ENCODE measurements around the gene SHKBP1.

SHKBP1 gene

GRCh38 chr19:40576585-40577451 is at the start of gene SHKBP1:
Gene SHKBP1 (plus strand): TSS chr19:40576873. CDS start chr19:40576900, 27 bp downstream.
- Histone ChIP-seq H3K27me3 (ENCODE audit: insufficient read depth, low read length) (no peaks in the 10 kb centered on the region), H3K36me3 (ENCODE audit: insufficient read depth, low read depth, low read length) (peaks cover 20% of the 10 kb centered on the region), H3K9ac (ENCODE audit: low read depth, low read length) (peak within 1 kb of the TSS; percentile 57; the same call in 1 of the 2 replicates), H3K4me1 (ENCODE audit: insufficient read depth, low read length) (no peaks in the 10 kb centered on the region; the same call in 1 of the 2 replicates), H3K9me3 (ENCODE audit: insufficient read depth, low read depth, low read length) (no peaks in the 10 kb centered on the region), H3K27ac (ENCODE audit: low read length) (peak within 1 kb of the TSS; percentile 4), H3K4me3 (ENCODE audit: low read length) (peak within 1 kb of the TSS; percentile 77)

GRCh38 chr19:40528078-40528477 is 48.6 kb upstream of the SHKBP1 start:
- no peak overlapping the region for H3K9ac ChIP-seq (ENCODE audit: low read depth, low read length)

GRCh38 chr19:40528533-40529092 is 48.1 kb upstream of the SHKBP1 start:
- Histone ChIP-seq H3K9me3 (ENCODE audit: insufficient read depth, low read depth, low read length) (no peaks in the 10 kb centered on the region), H3K27me3 (ENCODE audit: insufficient read depth, low read length) (peaks cover 26% of the 10 kb centered on the region), H3K36me3 (ENCODE audit: insufficient read depth, low read depth, low read length) (no peaks in the 10 kb centered on the region), H3K9ac (ENCODE audit: low read depth, low read length) (peak overlapping the region; percentile 29; the same call in 1 of the 2 replicates), H3K4me1 (ENCODE audit: insufficient read depth, low read length) (peaks cover 9% of the 10 kb centered on the region; the same call in 1 of the 2 replicates), H3K4me3 (ENCODE audit: low read length) (peak overlapping the region; percentile 54; the same call in 1 of the 2 replicates), H3K27ac (ENCODE audit: low read length) (no peak overlapping the region)

More at GRCh38 chr19:40528078-40528477, 48.6 kb upstream of the SHKBP1 start:
- Histone ChIP-seq H3K4me3 (ENCODE audit: low read length) (no peak overlapping the region), H3K9me3 (ENCODE audit: insufficient read depth, low read depth, low read length) (no peaks in the 10 kb centered on the region), H3K36me3 (ENCODE audit: insufficient read depth, low read depth, low read length) (no peaks in the 10 kb centered on the region), H3K4me1 (ENCODE audit: insufficient read depth, low read length) (peaks cover 9% of the 10 kb centered on the region; the same call in 1 of the 2 replicates), H3K27me3 (ENCODE audit: insufficient read depth, low read length) (peaks cover 22% of the 10 kb centered on the region), H3K27ac (ENCODE audit: low read length) (no peak overlapping the region)

GRCh38 chr19:40529093-40529954 is 47.3 kb upstream of the SHKBP1 start:
- peak overlapping the region; percentile 29; the same call in 1 of the 2 replicates for H3K9ac ChIP-seq (ENCODE audit: low read depth, low read length)
- H3K27ac ChIP-seq (ENCODE audit: low read length) = no peak overlapping the region
- peak overlapping the region; percentile 54; the same call in 1 of the 2 replicates for H3K4me3 ChIP-seq (ENCODE audit: low read length)
- no peaks in the 10 kb centered on the region for H3K9me3 ChIP-seq (ENCODE audit: insufficient read depth, low read depth, low read length)
- H3K27me3 ChIP-seq (ENCODE audit: insufficient read depth, low read length) = peaks cover 28% of the 10 kb centered on the region
- H3K4me1 ChIP-seq (ENCODE audit: insufficient read depth, low read length) = peaks cover 9% of the 10 kb centered on the region; the same call in 1 of the 2 replicates
- no peaks in the 10 kb centered on the region for H3K36me3 ChIP-seq (ENCODE audit: insufficient read depth, low read depth, low read length)

GRCh38 chr19:40530091-40530901 is 46.4 kb upstream of the SHKBP1 start:
- Histone ChIP-seq H3K36me3 (ENCODE audit: insufficient read depth, low read depth, low read length) (no peaks in the 10 kb centered on the region), H3K9ac (ENCODE audit: low read depth, low read length) (peak overlapping the region; percentile 7; the same call in 1 of the 2 replicates), H3K4me1 (ENCODE audit: insufficient read depth, low read length) (peaks cover 9% of the 10 kb centered on the region; the same call in 1 of the 2 replicates), H3K27ac (ENCODE audit: low read length) (no peak overlapping the region), H3K9me3 (ENCODE audit: insufficient read depth, low read depth, low read length) (no peaks in the 10 kb centered on the region), H3K27me3 (ENCODE audit: insufficient read depth, low read length) (peaks cover 28% of the 10 kb centered on the region), H3K4me3 (ENCODE audit: low read length) (peak overlapping the region; percentile 54; the same call in 1 of the 2 replicates)

- no peak overlapping the region for H3K27ac ChIP-seq (ENCODE audit: low read length)
- no peaks in the 10 kb centered on the region for H3K9me3 ChIP-seq (ENCODE audit: insufficient read depth, low read depth, low read length)
- peaks cover 9% of the 10 kb centered on the region; the same call in 1 of the 2 replicates for H3K4me1 ChIP-seq (ENCODE audit: insufficient read depth, low read length)
- peaks cover 24% of the 10 kb centered on the region for H3K27me3 ChIP-seq (ENCODE audit: insufficient read depth, low read length)
- no peaks in the 10 kb centered on the region for H3K36me3 ChIP-seq (ENCODE audit: insufficient read depth, low read depth, low read length)
- no peak overlapping the region for H3K4me3 ChIP-seq (ENCODE audit: low read length)
- no peak overlapping the region for H3K9ac ChIP-seq (ENCODE audit: low read depth, low read length)
These were observed 43.2 kb upstream of the SHKBP1 start for GRCh38 chr19:40533508-40533907.

GRCh38 chr19:40534148-40534547 is 42.5 kb upstream of the SHKBP1 start:
- Histone ChIP-seq H3K27me3 (ENCODE audit: insufficient read depth, low read length) (peaks cover 22% of the 10 kb centered on the region), H3K9ac (ENCODE audit: low read depth, low read length) (no peak overlapping the region), H3K4me1 (ENCODE audit: insufficient read depth, low read length) (peaks cover 6% of the 10 kb centered on the region; the same call in 1 of the 2 replicates), H3K27ac (ENCODE audit: low read length) (no peak overlapping the region), H3K9me3 (ENCODE audit: insufficient read depth, low read depth, low read length) (no peaks in the 10 kb centered on the region), H3K4me3 (ENCODE audit: low read length) (no peak overlapping the region), H3K36me3 (ENCODE audit: insufficient read depth, low read depth, low read length) (no peaks in the 10 kb centered on the region)

- Histone ChIP-seq H3K36me3 (ENCODE audit: insufficient read depth, low read depth, low read length) (no peaks in the 10 kb centered on the region), H3K27me3 (ENCODE audit: insufficient read depth, low read length) (no peaks in the 10 kb centered on the region; the same call in 1 of the 2 replicates), H3K4me1 (ENCODE audit: insufficient read depth, low read length) (no peaks in the 10 kb centered on the region), H3K9ac (ENCODE audit: low read depth, low read length) (no peak overlapping the region), H3K9me3 (ENCODE audit: insufficient read depth, low read depth, low read length) (no peaks in the 10 kb centered on the region), H3K27ac (ENCODE audit: low read length) (no peak overlapping the region), H3K4me3 (ENCODE audit: low read length) (no peak overlapping the region)
These were observed 37.6 kb upstream of the SHKBP1 start for GRCh38 chr19:40539070-40539469.

GRCh38 chr19:40542202-40542859 is 34.3 kb upstream of the SHKBP1 start:
- H3K27ac ChIP-seq (ENCODE audit: low read length) = no peak overlapping the region
- H3K9me3 ChIP-seq (ENCODE audit: insufficient read depth, low read depth, low read length) = no peaks in the 10 kb centered on the region; the same call in 1 of the 2 replicates
- H3K36me3 ChIP-seq (ENCODE audit: insufficient read depth, low read depth, low read length) = no peaks in the 10 kb centered on the region
- H3K4me3 ChIP-seq (ENCODE audit: low read length) = no peak overlapping the region
- H3K4me1 ChIP-seq (ENCODE audit: insufficient read depth, low read length) = no peaks in the 10 kb centered on the region
- H3K27me3 ChIP-seq (ENCODE audit: insufficient read depth, low read length) = no peaks in the 10 kb centered on the region; the same call in 1 of the 2 replicates
- no peak overlapping the region for H3K9ac ChIP-seq (ENCODE audit: low read depth, low read length)

- Histone ChIP-seq H3K4me1 (ENCODE audit: insufficient read depth, low read length) (no peaks in the 10 kb centered on the region), H3K9ac (ENCODE audit: low read depth, low read length) (no peak overlapping the region), H3K36me3 (ENCODE audit: insufficient read depth, low read depth, low read length) (no peaks in the 10 kb centered on the region), H3K4me3 (ENCODE audit: low read length) (no peak overlapping the region), H3K27ac (ENCODE audit: low read length) (no peak overlapping the region), H3K9me3 (ENCODE audit: insufficient read depth, low read depth, low read length) (no peaks in the 10 kb centered on the region; the same call in 1 of the 2 replicates), H3K27me3 (ENCODE audit: insufficient read depth, low read length) (peaks cover 7% of the 10 kb centered on the region)
These were observed 33.6 kb upstream of the SHKBP1 start for GRCh38 chr19:40543029-40543597.
